ENCODE results near the gene PCLO. TPM values are rescaled to one million over a fixed set of nuclear protein-coding genes. Genes with fewer than 3 reads are reported as not detected.

PCLO gene
- total and polyA plus RNA-seq, 2 of the 4 experiments (the other 2 are of a cell fraction): under 0.01 to 0.05 TPM

GRCh38 chr7:82975811-82976468 is 186.7 kb downstream of the PCLO start:
- no peaks in the 10 kb centered on the region for H4K20me1 ChIP-seq (ENCODE audit: insufficient read depth, low read length)
- CTCF ChIA-PET: no interaction called here
- no TSS peak for BruUV-seq (replicated peaks)

More at GRCh38 chr7:82975811-82976468, 186.7 kb downstream of the PCLO start:
- Histone ChIP-seq H4K5ac (ENCODE audit: low read depth, low read length) (no peak overlapping the region), H3K4me1 (ENCODE audit: control insufficient read depth, insufficient read depth, low read length) (no peaks in the 10 kb centered on the region), H3K9me3 (ENCODE audit: control insufficient read depth, insufficient read depth, low read length) (no peaks in the 10 kb centered on the region), H4K91ac (ENCODE audit: insufficient read depth, low read depth, low read length) (no peak overlapping the region), H4K8ac (ENCODE audit: low read depth in 2 of 2, low read length in 2 of 2) (no peak overlapping the region), H2BK5ac (ENCODE audit: low read depth, low read length, poor library complexity, severe bottlenecking) (no peak overlapping the region), H2BK120ac (ENCODE audit: low read depth, low read length) (no peak overlapping the region), H3K56ac (ENCODE audit: extremely low read depth, insufficient read depth, low read length) (no peak overlapping the region), H3K27ac (ENCODE audit: insufficient read depth, low read length) (no peak overlapping the region), H2BK20ac (ENCODE audit: low read depth, low read length) (no peak overlapping the region), H2AFZ (replicated peaks; ENCODE audit: low read length, poor library complexity) (no peak overlapping the region), H3K27me3 (ENCODE audit: control insufficient read depth, insufficient read depth, low read length) (no peaks in the 10 kb centered on the region), H3K4me2 (ENCODE audit: low read depth, low read length) (no peak overlapping the region), H2BK15ac (ENCODE audit: low read depth, low read length) (no peak overlapping the region), H3K36me3 (ENCODE audit: control insufficient read depth, insufficient read depth, low read length) (no peaks in the 10 kb centered on the region), H3K4ac (ENCODE audit: low read depth, low read length) (no peak overlapping the region), H2AK9ac (replicated peaks; ENCODE audit: low read depth, low read length, poor library complexity) (no peak overlapping the region), H3K18ac (ENCODE audit: low read depth, low read length) (no peak overlapping the region), H3K9ac (ENCODE audit: low read depth, low read length) (no peak overlapping the region), H3K14ac (replicated peaks; ENCODE audit: low read depth, low read length) (no peak overlapping the region), H3K9me1 (ENCODE audit: insufficient read depth, low read length) (no peaks in the 10 kb centered on the region), H3K79me1 (ENCODE audit: low read depth in 1 of 2, low read length in 2 of 2) (no peaks in the 10 kb centered on the region), H3K23ac (ENCODE audit: low read depth, low read length) (no peak overlapping the region; the same call in 1 of the 2 replicates), H2AK5ac (ENCODE audit: low read depth, low read length) (no peak overlapping the region), H3K4me3 (ENCODE audit: insufficient read depth, low read depth, low read length) (no peak overlapping the region)
- intact Hi-C loops (cut with micrococcal nuclease): no loop called here
- WGBS, 2 experiments (ENCODE audit: extremely low coverage in 2 of 2, insufficient read length in 1 of 2): no CpG with 5 or more reads among the region's 2 CpGs
- DNase-seq: no peak
- ATAC-seq (ENCODE audit: low read depth): no peak
- in situ Hi-C loops (cut with MboI; ENCODE audit: low sequenced_read_pairs): no loop called here
- dilution Hi-C loops (cut with HindIII; ENCODE audit: low sequenced_read_pairs, unreplicated experiment): no loop called here
- TF ChIP-seq MAZ (IDR thresholded peaks at IDR 0.05; ENCODE audit: borderline replicate concordance, low read depth, low read length) (no peak), NFE2L2 (IDR thresholded peaks at IDR 0.05; ENCODE audit: low read depth, low read length) (no peak)
- POLR2A ChIA-PET (ENCODE audit: unreplicated experiment): no interaction called here
